GM19438 (cell line): ENCODE data around the gene TUBA1C.
"Not testable (repeated sequence)": the region's sequence is repeated elsewhere in the genome, so short reads cannot be mapped to it uniquely, and the experiment has no call there.

Source experiments
- ATAC-seq: cut with Tn5 transposase; IDR thresholded peaks from one replicate; pipeline ENCODE4 v1.9.1; 2021; ENCODE audit warnings: low read depth; ENCODE audit not compliant: unreplicated experiment

Gene TUBA1C

DNA sequence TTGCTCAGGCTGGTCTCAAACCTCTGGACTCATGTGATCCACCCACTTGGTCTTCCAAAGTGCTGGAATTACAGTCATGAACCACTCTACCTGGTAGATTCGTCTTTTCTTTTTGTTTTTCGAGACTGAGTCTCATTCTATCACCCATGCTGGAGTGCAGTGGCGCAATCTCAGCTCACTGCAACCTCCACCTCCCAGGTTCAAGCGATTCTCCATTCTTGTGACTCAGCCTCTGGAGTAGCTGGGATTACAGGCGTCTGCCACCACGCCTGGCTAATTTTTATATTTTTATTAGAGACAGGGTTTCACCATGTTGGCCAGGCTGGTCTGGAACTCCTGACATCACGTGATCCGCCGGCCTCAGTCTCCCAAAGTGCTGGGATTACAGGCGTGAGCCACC lies 9.4 kb upstream of the TUBA1C start:
- not testable (repeated sequence) for ATAC-seq

DNA sequence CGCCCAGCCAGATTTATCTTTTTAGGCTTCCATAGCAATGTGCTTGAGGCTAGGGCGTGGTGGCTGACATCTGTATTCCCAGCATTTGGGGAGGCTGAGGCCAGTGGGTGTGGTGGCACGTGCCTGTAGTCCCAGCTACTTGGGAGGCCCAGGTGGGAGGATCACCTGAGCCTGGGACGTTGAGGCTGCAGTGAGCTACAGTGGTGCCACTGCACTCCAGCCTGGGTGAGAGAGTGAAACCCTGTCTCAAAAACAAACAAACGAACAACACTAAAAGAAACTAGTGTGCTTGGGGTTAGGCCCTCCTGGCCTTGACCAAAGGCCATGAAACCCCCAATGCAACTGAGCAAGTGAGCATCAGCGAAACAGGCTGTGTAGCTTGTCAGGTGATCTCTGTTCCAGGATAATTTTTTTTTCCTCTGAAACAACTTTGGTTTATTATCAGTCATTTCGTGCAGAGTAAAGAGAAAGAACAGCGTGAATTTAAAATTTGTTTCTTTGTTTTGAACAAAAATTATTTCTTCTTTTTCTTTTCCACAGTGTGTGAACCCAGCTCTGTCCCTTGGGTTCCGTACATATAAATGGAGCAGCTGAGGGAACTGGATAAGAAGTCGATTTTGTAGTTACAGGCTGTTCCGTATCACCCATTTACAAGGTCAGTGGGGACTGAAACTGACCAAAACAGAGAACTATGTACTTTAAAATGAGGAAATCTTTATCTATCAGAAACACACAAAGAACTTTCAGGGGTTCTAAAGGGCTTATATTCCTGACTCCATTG lies 8.8 kb upstream of the TUBA1C start:
- no peak for ATAC-seq

DNA sequence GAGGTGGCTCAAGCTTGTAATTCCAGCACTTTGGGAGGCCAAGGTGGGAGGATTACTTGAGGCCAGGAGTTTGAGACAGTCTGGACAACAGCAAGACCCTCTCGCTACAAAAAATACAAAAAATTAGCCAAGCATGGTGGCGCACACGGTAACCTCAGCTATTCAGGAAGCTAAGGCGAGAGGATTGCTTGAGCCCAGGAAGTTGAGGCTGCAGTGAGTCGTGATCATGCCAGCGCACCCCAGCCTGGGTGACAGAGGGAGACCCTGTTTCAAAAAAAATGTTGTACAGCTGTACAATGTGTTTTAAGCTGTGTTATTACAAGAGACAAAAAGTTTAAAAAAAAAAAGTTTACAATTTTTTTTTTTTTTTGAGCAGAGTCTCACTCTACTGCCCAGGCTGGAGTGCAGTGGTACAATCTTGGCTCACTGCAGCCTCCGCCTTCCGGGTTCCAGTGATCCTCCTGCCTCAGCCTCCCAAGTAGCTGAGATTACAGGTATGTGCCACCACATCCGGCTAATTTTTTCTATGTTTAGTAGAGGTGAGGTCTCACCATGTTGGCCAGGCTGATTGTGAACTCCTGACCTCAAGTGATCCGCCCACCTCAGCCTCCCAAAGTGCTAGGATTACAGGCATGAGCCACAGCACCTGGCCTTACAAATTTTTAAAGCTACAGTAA lies 7.2 kb upstream of the TUBA1C start:
- ATAC-seq: not testable (repeated sequence)

DNA sequence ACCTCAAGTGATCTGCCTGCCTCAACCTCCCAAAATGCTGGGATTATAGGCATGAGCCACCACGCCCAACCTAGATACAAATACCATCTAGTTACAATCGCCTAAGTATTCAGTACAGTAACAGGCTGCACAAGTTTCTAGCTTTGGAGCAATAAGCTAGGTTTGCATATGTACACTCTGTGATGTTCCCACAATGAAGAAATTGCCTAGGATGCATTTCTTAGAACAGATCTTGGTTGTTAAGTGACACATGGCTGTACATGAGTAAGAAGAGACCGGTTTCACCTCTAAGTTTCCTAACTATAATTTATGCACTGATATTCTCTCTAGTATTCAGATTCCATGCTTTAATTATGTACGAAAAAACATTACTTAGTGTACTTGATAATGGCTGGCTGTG lies 5.4 kb upstream of the TUBA1C start:
- no peak for ATAC-seq

DNA sequence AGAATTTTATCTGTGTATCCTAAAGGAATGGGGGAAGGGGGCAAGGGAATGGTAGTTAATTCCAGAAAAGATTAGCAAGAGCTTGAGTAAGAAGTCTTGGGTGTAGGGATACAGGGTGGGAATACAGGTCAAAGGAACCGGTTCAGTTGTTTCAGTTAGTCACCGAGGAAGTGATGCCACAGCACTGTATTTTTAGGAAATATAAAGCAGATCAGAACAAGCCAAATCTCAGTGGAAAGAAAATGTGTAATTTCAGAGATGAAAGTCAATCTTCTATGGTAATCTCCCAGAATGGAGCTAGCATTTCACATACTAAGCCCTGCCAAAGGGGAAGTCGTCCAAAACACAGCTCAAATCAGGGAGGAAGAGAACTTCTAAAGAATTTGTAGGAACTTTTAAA lies 4.7 kb upstream of the TUBA1C start:
- ATAC-seq: no peak

DNA sequence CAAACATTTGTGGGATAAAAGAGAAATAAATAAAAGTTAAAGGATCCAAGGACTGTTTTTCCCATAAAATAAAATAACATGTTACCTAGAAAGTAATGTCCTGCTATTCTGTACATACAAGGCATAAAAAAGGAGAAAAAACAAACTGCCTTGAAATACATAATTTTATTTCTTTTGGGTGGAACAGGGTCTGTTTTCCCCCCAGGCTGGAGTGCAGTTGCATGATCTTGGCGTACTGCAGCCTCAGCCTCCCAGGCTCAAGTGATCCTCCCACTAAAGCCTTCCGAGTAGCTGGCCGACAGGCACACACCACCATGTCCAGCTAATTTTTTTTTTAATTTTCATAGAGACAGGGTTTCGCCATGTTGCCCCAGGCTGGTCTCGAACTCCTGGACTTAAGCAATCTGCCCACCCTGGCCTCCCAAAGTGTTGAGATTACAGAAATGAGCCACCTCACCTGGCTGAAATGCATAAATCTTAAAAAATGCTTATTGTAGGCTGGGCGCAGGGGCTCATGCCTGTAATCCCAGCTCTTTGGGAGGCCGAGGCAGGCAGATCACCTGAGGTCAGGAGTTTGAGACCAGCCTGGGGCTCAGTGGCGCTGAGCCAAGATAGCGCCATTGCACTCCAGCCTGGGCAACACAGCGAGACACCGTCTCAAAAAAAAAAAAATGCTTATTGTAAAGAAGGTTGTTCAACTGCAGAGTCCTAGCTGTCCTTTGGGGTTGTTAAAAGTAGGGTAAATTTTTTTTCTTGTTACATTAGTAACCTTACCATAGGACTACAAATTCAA lies 4.1 kb upstream of the TUBA1C start:
- ATAC-seq: no peak

DNA sequence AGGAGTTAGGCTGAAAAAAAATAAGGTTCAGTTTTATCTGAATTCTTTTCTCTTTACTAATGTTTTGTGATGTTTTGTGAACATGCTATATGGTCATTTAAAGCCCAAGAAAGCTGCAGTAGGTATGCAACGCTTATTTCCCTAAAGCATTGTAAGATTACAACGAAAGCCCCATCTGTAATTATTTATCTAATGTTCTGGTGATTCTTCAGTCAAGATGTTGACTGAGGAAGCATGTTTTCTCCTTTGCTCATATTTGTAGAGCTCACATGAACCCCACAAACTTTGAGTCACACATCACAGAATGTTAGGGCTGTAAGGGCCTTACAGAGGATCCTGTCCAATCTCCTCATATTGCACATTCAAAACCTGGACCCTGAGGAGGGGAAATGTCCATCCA lies 3.2 kb upstream of the TUBA1C start:
- no peak for ATAC-seq

DNA sequence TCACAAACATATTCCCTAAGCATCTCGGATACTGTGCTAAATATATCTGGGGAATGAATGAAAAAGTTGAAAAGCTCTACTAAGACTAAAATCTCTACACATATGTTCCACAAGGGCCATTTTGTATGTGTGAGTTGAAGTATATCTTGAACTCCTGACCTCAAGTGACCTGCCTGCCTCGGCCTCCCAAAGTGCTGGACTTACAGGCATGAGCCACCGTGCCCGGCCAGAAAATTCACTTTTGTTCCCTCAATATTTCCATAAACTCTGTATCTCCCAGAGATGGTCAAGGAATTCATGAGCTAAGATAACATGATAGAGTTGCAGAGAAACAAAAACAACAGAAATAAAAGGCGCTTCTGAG lies 1.5 kb upstream of the TUBA1C start:
- no peak for ATAC-seq

DNA sequence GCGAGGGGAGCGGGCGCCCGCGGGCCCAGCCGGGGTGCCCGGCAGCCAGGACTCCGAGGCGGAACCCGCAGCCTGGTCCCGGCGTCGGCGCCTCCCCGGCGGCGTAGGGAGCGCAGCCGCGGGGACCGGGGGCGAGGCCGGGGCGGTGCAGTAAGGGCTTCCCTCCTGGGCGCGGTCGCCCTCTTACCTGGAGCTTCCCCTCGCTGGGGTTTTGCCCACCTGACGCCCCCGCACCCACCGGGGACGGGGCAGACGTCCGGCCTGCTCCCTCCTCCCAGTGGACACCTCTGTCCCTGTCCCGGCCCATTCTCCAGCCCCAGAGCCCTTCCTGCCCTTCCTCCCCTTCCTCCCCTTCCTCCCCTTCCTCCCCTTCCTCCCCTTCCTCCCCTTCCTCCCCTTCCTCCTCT lies 413 bp upstream of the TUBA1C start:
- ATAC-seq: peak; percentile 27

DNA sequence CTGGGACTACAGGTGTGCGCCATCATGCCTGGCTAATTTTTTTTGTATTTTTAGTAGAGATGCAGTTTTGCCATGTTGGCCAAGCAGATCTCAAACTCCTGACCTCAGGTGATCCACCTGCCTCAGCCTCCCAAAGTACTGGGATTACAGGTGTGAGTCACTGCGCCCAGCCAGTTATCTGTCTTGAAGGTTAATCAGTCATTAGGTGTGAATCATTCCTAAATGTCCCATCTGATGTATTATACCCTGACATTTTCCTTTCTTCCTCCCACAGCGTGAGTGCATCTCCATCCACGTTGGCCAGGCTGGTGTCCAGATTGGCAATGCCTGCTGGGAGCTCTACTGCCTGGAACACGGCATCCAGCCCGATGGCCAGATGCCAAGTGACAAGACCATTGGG lies 4.3 kb downstream of the TUBA1C start:
- not testable (repeated sequence) for ATAC-seq

DNA sequence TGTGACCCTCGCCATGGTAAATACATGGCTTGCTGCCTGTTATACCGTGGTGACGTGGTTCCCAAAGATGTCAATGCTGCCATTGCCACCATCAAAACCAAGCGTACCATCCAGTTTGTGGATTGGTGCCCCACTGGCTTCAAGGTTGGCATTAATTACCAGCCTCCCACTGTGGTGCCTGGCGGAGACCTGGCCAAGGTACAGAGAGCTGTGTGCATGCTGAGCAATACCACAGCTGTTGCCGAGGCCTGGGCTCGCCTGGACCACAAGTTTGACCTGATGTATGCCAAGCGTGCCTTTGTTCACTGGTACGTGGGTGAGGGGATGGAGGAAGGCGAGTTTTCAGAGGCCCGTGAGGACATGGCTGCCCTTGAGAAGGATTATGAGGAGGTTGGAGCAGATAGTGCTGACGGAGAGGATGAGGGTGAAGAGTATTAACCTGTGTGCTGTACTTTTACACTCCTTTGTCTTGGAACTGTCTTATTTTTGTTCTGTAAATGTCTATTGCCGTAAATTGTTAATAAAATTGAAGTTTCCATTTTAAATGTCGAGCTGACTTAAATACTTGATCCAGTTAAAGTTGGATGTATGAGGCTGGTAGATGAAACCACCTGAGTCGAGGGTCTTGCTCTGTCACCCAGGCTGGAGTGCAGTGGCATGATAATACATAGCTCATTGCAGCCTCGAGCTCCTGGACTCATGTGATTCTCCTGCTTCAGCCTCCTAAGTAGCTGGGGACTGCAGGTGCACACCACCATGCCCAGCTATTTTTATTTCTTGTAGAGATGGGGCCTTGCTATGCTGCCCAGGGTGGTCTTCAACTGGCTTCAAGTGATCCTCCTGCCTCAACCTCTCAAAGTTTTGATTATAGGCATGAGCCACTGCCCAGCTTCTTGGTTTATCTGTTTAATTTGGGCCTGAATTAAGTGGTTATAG lies 8.2 kb downstream of the TUBA1C start:
- no peak for ATAC-seq

DNA sequence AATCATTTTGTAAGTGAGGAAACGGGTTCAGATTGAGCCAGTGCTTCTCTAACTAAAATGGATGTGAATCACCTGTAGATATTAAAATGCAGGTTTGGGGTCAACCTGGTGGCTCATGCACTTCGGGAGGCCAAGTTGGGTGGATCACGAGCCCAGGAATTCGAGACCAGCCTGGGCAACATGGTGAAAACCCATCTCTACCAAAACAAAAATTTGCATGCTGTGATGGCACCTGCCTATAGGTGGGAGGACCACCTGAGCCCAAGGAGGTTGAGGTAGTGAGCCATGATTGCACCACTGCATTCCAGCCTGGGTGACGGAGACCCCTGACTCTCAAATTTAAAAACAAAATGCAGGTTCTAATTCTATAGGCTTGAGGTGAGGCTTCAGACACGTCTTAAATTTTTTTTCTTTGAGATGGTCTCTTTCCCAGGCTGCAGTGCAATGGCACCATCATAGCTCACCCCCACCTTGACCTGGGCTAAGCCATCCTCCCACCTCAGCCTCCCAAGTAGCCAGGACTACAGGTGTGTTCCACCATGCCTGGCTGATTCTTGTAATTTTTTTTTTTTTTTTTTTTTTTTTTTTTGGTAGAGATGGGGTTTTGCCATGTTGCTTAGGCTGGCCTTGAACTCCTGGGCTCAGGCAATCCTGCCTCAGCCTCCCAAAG lies 9.0 kb downstream of the TUBA1C start:
- no peak for ATAC-seq

DNA sequence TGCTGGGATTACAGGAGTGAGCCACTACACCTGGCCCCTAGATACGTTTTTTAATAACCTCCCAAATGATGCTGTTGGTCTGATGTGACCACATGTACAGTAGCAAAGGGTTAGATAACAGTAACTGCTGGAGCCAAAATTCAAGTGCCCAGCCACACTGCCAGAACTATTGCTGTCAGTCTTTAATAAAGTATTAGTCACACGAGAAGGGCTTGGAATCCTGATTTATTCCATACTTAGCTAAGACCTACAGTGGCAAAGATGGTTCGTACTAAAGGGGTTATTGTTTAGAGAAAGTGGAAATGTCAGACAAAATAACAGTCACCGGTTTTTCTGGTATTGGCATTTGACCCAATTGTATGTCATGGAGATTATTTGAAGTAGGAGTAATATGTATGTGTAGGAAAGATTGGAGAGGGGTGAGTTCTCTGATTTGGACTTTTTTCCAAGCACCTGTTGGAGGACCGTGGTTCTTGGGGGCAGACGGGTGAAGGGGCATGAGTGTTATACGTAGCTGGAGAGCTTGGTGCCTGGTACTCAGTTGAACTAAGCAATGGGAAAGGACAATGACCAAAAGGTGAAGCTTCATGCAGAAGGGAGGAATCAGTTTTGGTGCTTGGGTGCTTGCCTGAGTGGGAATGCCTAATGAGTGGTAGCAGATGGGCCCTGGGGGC lies 9.7 kb downstream of the TUBA1C start:
- no peak for ATAC-seq

DNA sequence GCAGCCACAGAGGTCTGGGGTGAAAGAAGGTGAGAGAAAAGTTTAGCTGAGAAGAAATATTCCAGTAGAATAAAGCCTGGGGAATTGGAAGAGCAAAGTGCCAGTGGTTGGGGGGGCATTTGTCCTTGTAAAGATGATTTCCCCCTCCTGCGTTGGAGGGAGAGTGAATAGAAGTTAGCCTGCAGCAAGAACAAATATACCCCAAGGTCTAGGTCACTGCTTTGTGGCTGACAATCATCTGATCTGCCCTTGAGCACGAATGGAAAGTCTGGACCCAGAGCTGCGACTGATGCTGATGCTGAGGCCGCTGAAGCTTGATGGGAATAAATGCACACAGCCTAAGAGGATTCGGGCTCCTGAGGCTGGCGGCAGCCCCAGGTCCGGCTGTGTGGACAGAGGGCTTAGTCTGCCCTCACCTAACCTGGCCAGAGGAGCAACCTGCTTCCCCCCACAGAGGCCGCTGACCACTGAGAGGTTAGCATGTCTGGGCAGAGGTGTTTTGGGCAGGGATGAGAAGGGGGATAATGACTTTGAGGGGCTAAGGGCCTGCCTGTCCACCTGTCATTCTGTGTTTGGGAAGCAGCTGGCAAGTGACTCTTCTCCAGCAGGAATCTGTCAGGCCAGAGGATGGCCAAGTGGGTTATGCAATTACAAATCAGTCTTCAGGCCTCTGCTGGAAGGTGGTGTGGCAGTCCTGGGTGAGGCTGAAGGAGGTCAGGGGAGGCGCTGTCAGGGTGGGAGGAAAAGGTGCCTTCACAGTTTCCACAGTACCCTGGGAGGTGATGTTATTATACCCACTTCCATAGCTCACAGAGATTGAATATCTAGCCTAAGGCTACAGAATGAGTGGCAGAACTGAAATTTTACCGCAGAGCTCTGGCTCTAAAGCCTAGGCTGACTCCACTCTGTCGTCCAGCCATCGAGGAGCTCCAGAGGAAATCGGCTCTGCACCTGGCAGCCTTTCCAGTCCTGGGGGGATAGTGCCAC lies 11.7 kb downstream of the TUBA1C start:
- ATAC-seq: no peak

DNA sequence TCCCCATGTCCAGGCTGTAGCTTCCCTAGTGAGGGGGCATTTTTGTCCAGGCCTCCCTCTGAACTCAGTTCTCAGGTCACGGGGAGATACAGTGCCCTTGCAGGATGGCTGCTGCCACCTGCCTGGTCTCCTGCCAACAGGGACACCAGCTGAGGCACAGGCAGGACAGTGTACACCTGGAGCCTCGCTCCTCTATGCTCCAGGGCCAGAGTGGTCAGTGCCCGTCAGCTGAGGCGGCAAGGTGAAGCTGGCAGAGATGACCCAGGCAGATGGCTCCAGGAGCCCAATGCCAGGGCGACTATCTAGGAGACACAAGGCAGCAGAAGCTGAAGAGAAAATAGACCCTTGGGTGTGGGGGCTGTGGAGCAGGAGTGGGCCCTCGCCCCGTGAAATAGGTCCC lies 12.6 kb downstream of the TUBA1C start:
- ATAC-seq: no peak

DNA sequence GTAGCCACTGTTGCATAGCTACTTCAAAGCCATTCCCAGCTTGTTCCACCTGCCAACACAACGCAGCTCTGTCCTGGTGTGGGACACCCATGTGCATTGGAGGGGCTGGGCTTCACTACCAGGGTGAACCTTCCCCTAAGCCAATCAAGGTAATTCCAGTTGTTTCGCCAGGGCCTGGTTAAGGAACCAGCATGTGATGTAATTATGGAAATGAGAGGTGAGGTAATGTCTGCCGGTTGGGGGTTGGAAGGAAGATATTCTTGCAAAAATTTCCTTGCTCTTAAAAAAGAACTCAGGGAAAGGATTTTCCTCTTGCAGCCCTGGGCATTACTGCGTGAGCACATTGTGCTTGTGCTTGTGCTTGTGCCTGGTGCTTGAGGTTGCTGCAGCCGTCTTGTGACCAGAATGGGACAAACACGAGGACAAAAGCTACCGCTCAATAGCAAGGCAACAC lies 14.9 kb downstream of the TUBA1C start:
- no peak for ATAC-seq

DNA sequence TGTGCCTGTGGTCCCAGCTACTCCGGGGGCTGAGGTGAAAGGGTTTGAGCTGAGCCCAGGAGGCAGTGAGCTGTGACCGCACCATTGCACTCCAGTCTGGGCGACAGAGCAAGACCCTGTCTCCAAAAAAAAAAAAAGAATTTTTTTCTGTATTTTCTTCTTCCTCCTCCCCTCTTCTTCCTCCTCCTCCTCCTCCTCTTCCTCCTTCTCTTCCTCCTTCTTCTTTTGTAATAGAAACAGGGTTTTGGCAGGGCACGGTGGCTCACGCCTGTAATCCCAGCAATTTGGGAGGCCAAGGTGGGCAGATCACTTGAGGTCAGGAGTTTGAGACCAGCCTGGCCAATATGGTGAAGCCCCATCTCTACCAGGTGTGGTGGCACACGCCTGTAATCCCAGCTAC lies 15.7 kb downstream of the TUBA1C start:
- not testable (repeated sequence) for ATAC-seq

DNA sequence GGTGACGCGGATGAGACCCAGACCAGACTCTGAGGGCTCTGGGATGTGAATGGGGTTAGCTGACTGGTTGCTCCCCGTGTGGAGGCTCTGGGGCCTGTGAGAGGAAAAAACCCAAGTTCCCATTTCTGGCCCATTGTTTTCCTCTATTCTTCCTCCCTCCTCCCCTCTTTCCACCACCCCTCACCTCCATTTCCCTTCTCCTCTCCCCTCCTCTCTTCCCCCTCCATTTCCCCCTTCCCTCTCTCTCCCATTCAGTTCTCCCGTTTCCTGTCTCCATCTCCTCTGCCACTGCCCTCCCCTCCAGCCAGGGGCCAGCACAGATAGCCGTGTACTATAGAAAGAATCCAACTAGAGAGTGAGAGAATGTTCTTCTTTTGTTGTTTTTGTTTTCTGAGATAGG lies 17.4 kb downstream of the TUBA1C start:
- no peak for ATAC-seq
